CD4-positive, CD25-positive, alpha-beta regulatory T cell (primary cell): ENCODE measurements around the gene PPP2R3C. TPM values are rescaled to one million over a fixed set of nuclear protein-coding genes. Genes with fewer than 3 reads are reported as not detected.

Source experiments
- ATAC-seq, 2 donors: fragments of 150-1000 bp; cut with Tn5 transposase; one replicate each; pipeline ENCODE4 v1.10.0; 2021; ENCODE audit warnings: low read depth in 2 of 2, moderate number of reproducible peaks in 2 of 2, moderate library complexity in 1 of 2
- DNase-seq, 3 donors: peaks; one replicate each; pipeline versions ENCODE4 v3.0.0 to v3.0.0-alpha.2; 2012 to 2022; ENCODE audit warnings: mixed read lengths in 1 of 3
- H3K27ac ChIP-seq: one replicate; pipeline ENCODE4 v1.7.0; 2013; ENCODE audit warnings: mild to moderate bottlenecking, low read length; ENCODE audit not compliant: insufficient read depth, poor library complexity, severe bottlenecking
- H3K27me3 ChIP-seq: one replicate; pipeline ENCODE4 v1.7.0; 2013; ENCODE audit warnings: low read length; ENCODE audit not compliant: control insufficient read depth, insufficient read depth
- H3K36me3 ChIP-seq: one replicate; pipeline ENCODE4 v1.7.0; 2013; ENCODE audit warnings: mild to moderate bottlenecking, low read length, moderate library complexity; ENCODE audit not compliant: control insufficient read depth, insufficient read depth
- H3K4me1 ChIP-seq: 2 replicates; pipeline ENCODE4 v1.7.0; 2013; ENCODE audit warnings: mild to moderate bottlenecking, low read length; ENCODE audit not compliant: insufficient read depth, control insufficient read depth, poor library complexity, severe bottlenecking
- H3K4me3 ChIP-seq: one replicate; pipeline ENCODE4 v1.7.0; 2013; ENCODE audit warnings: low read depth, mild to moderate bottlenecking, low read length, moderate library complexity
- H3K9me3 ChIP-seq, 2 experiments: 1 replicate in 1 of 2; 2 replicates in 1 of 2; pipeline ENCODE4 v1.7.0; 2013; ENCODE audit warnings: low read length in 2 of 2, mild to moderate bottlenecking in 1 of 2, moderate library complexity in 1 of 2; ENCODE audit not compliant: control insufficient read depth in 2 of 2
- H3K27ac Mint-ChIP-seq, 3 donors: one replicate each; pipeline ENCODE4 v1.8.0; 2020 to 2022; ENCODE audit warnings: mild to moderate bottlenecking in 3 of 3, mixed read lengths in 3 of 3, moderate library complexity in 2 of 3
- H3K27me3 Mint-ChIP-seq: one replicate; pipeline ENCODE4 v1.8.0; 2022; ENCODE audit warnings: mild to moderate bottlenecking, mixed read lengths
- H3K36me3 Mint-ChIP-seq: one replicate; pipeline ENCODE4 v1.8.0; 2020; ENCODE audit warnings: mixed read lengths
- H3K4me1 Mint-ChIP-seq, 4 donors: one replicate each; pipeline ENCODE4 v1.8.0; 2020 to 2022; ENCODE audit warnings: mixed read lengths in 4 of 4, mild to moderate bottlenecking in 1 of 4
- H3K4me3 Mint-ChIP-seq, 4 donors: one replicate each; pipeline ENCODE4 v1.8.0; 2020 to 2022; ENCODE audit warnings: mild to moderate bottlenecking in 4 of 4, mixed read lengths in 4 of 4, moderate library complexity in 3 of 4
- H3K9me3 Mint-ChIP-seq, 7 donors: one replicate each; pipeline ENCODE4 v1.8.0; 2020 to 2022; ENCODE audit warnings: mixed read lengths in 7 of 7, mild to moderate bottlenecking in 3 of 7, moderate library complexity in 2 of 7
- polyA plus RNA-seq, 4 donors: library from polyadenylated mRNA; unstranded; fragments of 300-500 nt; fragmentation: Illumina TruSeq; gene quantifications; one replicate each; pipeline ENCODE4 v1.2.3, GENCODE V29; 2021
- total RNA-seq: library from RNA; stranded (reverse); gene quantifications from one replicate; pipeline ENCODE4 v1.2.3, GENCODE V29; 2022

PPP2R3C gene
- total and polyA plus RNA-seq, 5 donors from 2014 or later: 52.6 to 100 (median 83.7) TPM

DNA sequence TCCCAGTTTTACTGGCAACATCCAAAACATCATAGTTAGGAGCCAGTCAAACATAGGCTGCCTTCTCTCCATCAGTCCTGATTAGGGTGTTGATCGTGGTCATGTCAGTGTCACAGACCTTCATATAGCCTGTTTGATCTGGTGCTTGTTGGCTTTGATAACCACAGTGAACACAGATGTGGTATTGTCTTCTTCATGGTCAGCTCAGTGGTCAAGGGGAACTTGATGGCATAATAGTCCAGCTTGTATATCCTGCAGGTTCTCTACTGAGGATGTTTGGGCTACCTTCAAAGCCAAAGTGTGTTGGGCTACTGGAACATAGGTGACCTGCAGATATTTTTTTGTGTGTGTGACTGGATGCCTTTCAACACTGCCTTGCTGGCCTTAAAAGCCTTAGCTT lies 22.2 kb upstream of the PPP2R3C start:
- Mint-ChIP-seq H3K27ac (peak overlapping the region in 1 of 3 donors; percentile 4), H3K4me1 (peaks cover 8 to 17% (median 11%) of the 10 kb centered on the region in 4 donors), H3K9me3 (no peaks in the 10 kb centered on the region), H3K36me3 (peaks cover 10% of the 10 kb centered on the region), H3K27me3 (no peaks in the 10 kb centered on the region), H3K4me3 (no peak overlapping the region)
- DNase-seq (no peak), ATAC-seq (no peak)
- H3K9me3 ChIP-seq: no peaks in the 10 kb centered on the region
- no peaks in the 10 kb centered on the region for H3K4me1 ChIP-seq
- H3K36me3 ChIP-seq: peaks cover 28% of the 10 kb centered on the region
- no peak overlapping the region for H3K4me3 ChIP-seq
- no peaks in the 10 kb centered on the region for H3K27me3 ChIP-seq
- H3K27ac ChIP-seq: no peak overlapping the region

DNA sequence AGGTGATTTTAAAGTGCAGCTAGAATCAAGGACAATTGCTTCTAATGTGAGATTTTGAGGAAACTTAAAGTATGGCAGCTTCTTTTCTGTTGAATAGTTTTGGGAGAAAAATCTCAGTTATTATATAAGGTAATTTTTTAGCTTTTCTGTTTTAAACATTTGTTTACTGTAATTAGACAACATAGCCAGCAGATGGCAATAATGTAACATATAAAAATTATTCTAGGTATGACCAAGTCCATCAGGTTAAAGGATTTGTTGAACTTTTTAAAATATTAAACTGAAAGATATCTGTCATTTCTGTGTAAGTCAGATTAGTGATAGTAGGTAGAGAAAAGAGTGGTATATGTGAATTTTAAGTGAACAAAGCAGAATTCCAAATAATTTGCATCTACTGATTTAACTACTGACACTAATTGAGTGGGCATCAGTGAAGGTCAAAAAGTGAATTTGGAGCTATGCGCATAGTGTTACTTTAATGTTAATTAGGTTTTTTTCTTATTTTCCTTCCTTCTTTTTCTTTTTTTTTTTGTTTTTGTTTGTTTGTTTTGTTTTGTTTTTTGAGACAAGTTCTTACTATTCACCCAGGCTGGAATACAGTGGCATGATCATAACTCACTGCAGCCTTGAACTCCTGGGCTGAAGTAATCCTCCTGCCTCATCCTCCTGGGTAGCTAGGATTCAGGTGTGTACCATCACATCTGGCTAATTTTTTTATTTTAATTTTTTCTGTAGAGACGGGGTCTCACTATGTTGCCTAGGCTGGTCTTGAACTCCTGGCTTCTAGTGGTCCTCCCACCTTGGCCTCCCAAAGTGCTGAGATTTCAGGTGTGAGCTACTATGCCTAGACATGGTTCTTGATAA lies 19.2 kb upstream of the PPP2R3C start:
- Mint-ChIP-seq H3K4me1 (peaks cover 0 to 21% (median 15%) of the 10 kb centered on the region in 4 donors), H3K36me3 (peaks cover 2% of the 10 kb centered on the region), H3K27ac (peak overlapping the region in 2 of 3 donors; percentile 59 to 77), H3K27me3 (no peaks in the 10 kb centered on the region), H3K9me3 (no peaks in the 10 kb centered on the region), H3K4me3 (no peak overlapping the region)
- H3K4me3 ChIP-seq: no peak overlapping the region
- ATAC-seq (peak in 1 of 2 donors; percentile 55), DNase-seq (peak in 2 of 3 donors; percentile 16 to 62)
- H3K9me3 ChIP-seq: no peaks in the 10 kb centered on the region
- peak overlapping the region; percentile 68 for H3K27ac ChIP-seq
- H3K27me3 ChIP-seq: no peaks in the 10 kb centered on the region
- no peaks in the 10 kb centered on the region for H3K4me1 ChIP-seq
- peaks cover 29% of the 10 kb centered on the region for H3K36me3 ChIP-seq

DNA sequence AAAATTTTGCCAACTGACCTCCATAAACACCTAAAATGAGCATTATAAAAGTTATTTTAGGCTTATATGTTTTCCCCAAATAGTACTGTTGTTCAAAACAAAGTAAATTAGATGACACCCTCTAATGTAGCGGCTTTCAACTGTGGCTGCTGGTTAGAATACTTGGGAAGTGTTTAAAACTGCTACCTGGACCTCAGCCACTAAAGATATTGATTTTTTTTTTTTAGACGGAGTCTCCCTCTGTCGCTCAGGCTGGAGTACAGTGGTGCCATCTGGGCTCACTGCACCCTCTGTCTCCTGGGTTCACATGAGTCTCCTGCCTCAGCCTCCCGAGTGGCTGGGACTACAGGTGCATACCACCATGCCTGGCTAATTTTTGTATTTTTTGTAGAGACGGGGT lies 16.8 kb upstream of the PPP2R3C start:
- no peak for ATAC-seq
- Histone ChIP-seq H3K4me3 (no peak overlapping the region), H3K27me3 (no peaks in the 10 kb centered on the region), H3K27ac (no peak overlapping the region), H3K36me3 (peaks cover 24% of the 10 kb centered on the region), H3K4me1 (no peaks in the 10 kb centered on the region), H3K9me3 (no peaks in the 10 kb centered on the region)
- no peaks in the 10 kb centered on the region for H3K27me3 Mint-ChIP-seq
- H3K36me3 Mint-ChIP-seq: peaks cover 18% of the 10 kb centered on the region
- H3K4me3 Mint-ChIP-seq: no peak overlapping the region
- peak overlapping the region in 2 of 3 donors; percentile 77 to 83 for H3K27ac Mint-ChIP-seq
- no peaks in the 10 kb centered on the region for H3K9me3 Mint-ChIP-seq
- no peak for DNase-seq
- peaks cover 3 to 32% (median 18%) of the 10 kb centered on the region in 4 donors for H3K4me1 Mint-ChIP-seq

DNA sequence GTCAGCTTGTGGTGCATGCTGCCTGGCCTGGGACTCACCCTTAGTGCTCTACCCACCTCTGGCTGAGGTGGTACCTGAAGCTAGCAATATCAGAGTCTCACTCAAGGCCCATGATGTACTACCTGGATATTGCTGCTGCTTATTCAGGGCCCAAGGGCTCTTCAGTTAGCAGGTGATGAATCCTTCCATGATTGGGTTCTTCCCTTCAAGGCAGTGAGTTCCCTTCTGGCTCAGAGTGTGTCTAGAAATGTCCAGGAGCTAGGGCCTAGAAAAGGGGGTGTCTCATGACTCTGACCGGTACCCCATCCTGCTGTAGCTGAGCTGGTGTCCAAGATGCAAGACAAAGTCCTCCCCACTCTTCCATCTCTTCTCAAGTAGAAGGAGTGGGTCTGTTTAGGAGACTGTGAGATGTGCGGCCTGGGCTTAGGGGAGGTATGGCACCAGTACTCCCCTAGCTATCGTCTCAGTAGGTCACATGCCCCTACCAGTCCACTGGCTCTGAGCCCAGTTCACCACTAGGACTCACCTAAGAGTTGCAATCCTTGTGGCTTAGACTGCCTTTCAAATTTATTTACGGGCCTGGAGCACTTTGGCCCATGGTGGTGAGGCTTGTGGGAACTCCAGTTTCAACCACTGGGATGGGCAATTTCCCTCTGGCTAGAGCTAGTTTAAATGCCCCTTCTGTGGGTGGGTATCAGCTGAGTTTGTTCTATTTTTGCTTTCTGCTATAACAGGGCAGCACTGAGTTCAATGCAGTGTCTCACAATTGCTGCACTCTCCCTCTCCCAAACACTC lies 12.7 kb upstream of the PPP2R3C start:
- H3K36me3 ChIP-seq: peaks cover 31% of the 10 kb centered on the region
- no peaks in the 10 kb centered on the region for H3K4me1 ChIP-seq
- no peaks in the 10 kb centered on the region for H3K27me3 Mint-ChIP-seq
- no peak for DNase-seq
- H3K27ac Mint-ChIP-seq: peak overlapping the region in 2 of 3 donors; percentile 73 to 86
- peaks cover 8 to 38% (median 15%) of the 10 kb centered on the region in 4 donors for H3K4me1 Mint-ChIP-seq
- peaks cover 26% of the 10 kb centered on the region for H3K36me3 Mint-ChIP-seq
- no peaks in the 10 kb centered on the region for H3K27me3 ChIP-seq
- no peaks in the 10 kb centered on the region for H3K9me3 Mint-ChIP-seq
- no peaks in the 10 kb centered on the region for H3K9me3 ChIP-seq
- H3K4me3 Mint-ChIP-seq: peak overlapping the region in 1 of 4 donors; percentile 69
- no peak overlapping the region for H3K27ac ChIP-seq
- no peak overlapping the region for H3K4me3 ChIP-seq
- no peak for ATAC-seq

DNA sequence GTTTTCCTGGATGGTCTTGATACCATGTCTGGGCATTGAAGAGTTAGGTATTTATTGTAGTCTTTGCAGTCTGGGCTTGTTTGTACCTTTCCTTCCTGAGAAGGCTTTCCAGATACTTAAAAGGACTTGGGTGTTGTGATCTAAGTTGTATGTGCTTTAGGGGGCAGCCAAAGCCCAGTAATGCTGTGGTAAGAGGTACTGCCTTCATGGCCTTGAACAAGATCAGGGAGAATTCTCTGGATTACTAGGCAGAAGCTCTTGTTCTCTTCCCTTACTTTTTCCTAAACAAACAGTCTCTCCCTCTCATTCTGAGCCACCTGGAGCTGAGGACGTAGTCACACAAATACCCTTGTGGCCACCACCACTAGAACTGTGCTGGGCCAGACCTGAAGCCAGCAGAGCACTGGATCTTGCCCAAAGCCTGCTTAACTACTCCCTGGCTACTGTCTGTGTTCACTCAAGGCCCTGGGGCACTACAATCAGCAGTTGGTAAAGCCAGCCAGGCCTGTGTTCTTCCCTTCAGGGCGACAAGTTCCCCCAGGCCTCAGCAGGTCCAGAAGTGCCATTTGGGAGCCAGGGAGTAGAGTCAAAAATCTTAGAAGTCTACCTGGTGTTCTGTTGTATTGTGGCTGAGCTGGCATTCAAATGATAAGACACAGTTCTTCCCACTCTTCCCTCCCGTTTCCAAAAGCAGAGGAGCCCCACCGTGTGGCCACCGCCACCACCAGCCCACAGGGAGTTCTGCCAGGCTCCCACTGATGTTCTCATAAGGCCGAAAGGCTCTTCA lies 11.9 kb upstream of the PPP2R3C start:
- Histone ChIP-seq H3K4me1 (no peaks in the 10 kb centered on the region), H3K4me3 (no peak overlapping the region), H3K27ac (no peak overlapping the region), H3K27me3 (no peaks in the 10 kb centered on the region), H3K36me3 (peaks cover 33% of the 10 kb centered on the region), H3K9me3 (no peaks in the 10 kb centered on the region)
- Mint-ChIP-seq H3K27me3 (no peaks in the 10 kb centered on the region), H3K9me3 (no peaks in the 10 kb centered on the region), H3K4me1 (peaks cover 9 to 42% (median 17%) of the 10 kb centered on the region in 4 donors), H3K36me3 (peaks cover 31% of the 10 kb centered on the region), H3K27ac (peak overlapping the region; percentile 73 to 86 (median 82)), H3K4me3 (peak overlapping the region in 1 of 4 donors; percentile 69)
- no peak for DNase-seq
- ATAC-seq: no peak

DNA sequence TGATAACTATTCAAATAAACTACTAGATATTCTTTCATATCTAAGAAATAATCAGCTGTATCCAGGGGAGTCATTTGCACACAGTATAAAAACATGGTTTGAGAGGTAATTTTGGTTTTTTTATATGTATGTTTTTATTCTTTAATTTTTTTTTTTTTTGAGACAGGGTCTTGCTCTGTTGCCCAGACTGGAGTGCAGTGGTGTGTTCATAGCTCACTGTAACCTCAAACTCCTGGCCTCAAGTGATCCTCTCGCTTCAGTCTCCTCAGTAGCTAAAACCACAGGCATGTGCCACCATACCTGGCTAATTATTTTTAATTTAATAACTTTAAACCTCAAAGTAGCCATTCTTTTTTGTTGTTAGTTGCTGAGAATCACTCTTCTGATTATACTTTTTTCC lies 2.3 kb upstream of the PPP2R3C start:
- Histone ChIP-seq H3K4me3 (peak overlapping the region; percentile 99), H3K4me1 (peaks cover 60% of the 10 kb centered on the region), H3K27me3 (no peaks in the 10 kb centered on the region), H3K36me3 (peaks cover 12% of the 10 kb centered on the region), H3K27ac (peak overlapping the region; percentile 100), H3K9me3 (no peaks in the 10 kb centered on the region)
- peaks cover 36% of the 10 kb centered on the region for H3K36me3 Mint-ChIP-seq
- no peak for ATAC-seq
- H3K4me1 Mint-ChIP-seq: peaks cover 26 to 83% (median 56%) of the 10 kb centered on the region in 4 donors
- no peak for DNase-seq
- H3K27me3 Mint-ChIP-seq: peaks cover 9% of the 10 kb centered on the region
- H3K9me3 Mint-ChIP-seq: no peaks in the 10 kb centered on the region
- peak overlapping the region; percentile 94 to 100 (median 99) for H3K4me3 Mint-ChIP-seq
- H3K27ac Mint-ChIP-seq: peak overlapping the region in 2 of 3 donors; percentile 100

DNA sequence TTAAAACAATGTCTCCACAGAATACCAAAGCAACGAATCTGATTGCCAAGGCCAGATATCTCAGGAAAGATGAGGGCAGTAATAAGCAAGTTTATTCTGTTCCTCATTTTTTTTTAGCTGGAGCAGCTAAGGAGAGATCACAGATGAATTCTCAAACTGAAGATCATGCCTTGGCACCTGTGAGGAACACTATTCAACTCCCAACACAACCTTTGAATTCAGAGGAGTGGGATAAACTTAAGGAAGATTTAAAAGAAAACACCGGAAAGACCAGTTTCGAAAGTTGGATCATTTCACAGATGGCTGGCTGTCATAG lies 1.6 kb upstream of the PPP2R3C start:
- H3K4me3 Mint-ChIP-seq: peak overlapping the region; percentile 94 to 100 (median 99)
- H3K27me3 ChIP-seq: no peaks in the 10 kb centered on the region
- peaks cover 30% of the 10 kb centered on the region for H3K36me3 Mint-ChIP-seq
- DNase-seq (no peak), ATAC-seq (no peak)
- H3K36me3 ChIP-seq: peaks cover 8% of the 10 kb centered on the region
- peak overlapping the region; percentile 99 for H3K4me3 ChIP-seq
- H3K4me1 Mint-ChIP-seq: peaks cover 22 to 86% (median 51%) of the 10 kb centered on the region in 4 donors
- peaks cover 62% of the 10 kb centered on the region for H3K4me1 ChIP-seq
- H3K9me3 Mint-ChIP-seq: no peaks in the 10 kb centered on the region
- peak overlapping the region; percentile 100 for H3K27ac ChIP-seq
- peak overlapping the region; percentile 99 to 100 (median 100) for H3K27ac Mint-ChIP-seq
- H3K9me3 ChIP-seq: no peaks in the 10 kb centered on the region
- peaks cover 9% of the 10 kb centered on the region for H3K27me3 Mint-ChIP-seq
